Ramos (cell line): ENCODE data around the gene GATA3.

Source experiments
- in situ Hi-C: fragments of 300-500 bp; cut with MboI; formaldehyde crosslinking; loops from one replicate; pipeline ENCODE4 v1.14.3; 2022; ENCODE audit warnings: low sequenced_read_pairs; ENCODE audit not compliant: unreplicated experiment

The GATA3 gene

GRCh38 chr10:8037199-8037801, 17.2 kb upstream of the GATA3 start:
- in situ Hi-C loops = no loop called here

- in situ Hi-C loops = no loop called here
These were observed 16.3 kb upstream of the GATA3 start for GRCh38 chr10:8037941-8038894.

GRCh38 chr10:8039321-8039881, 15.1 kb upstream of the GATA3 start:
- in situ Hi-C loops = no loop called here

- in situ Hi-C loops = no loop called here
These were observed 13.8 kb upstream of the GATA3 start for GRCh38 chr10:8040651-8041050.

- in situ Hi-C loops = no loop called here
These were observed 13.1 kb upstream of the GATA3 start for GRCh38 chr10:8041284-8041991.

GRCh38 chr10:8041992-8042720, 12.3 kb upstream of the GATA3 start:
- in situ Hi-C loops = no loop called here

GRCh38 chr10:8042721-8043568, 11.5 kb upstream of the GATA3 start:
- in situ Hi-C loops = no loop called here

- in situ Hi-C loops = no loop called here
These were observed 10.8 kb upstream of the GATA3 start for GRCh38 chr10:8043569-8044306.

GRCh38 chr10:8044331-8044907, 10.1 kb upstream of the GATA3 start:
- in situ Hi-C loops = no loop called here

GRCh38 chr10:8044908-8045725, 9.4 kb upstream of the GATA3 start:
- in situ Hi-C loops = no loop called here

- in situ Hi-C loops = no loop called here
These were observed 8.6 kb upstream of the GATA3 start for GRCh38 chr10:8045726-8046494.

- in situ Hi-C loops = no loop called here
These were observed 6.8 kb upstream of the GATA3 start for GRCh38 chr10:8047452-8048280.

GRCh38 chr10:8048281-8049008, 6.0 kb upstream of the GATA3 start:
- in situ Hi-C loops = no loop called here

GRCh38 chr10:8049045-8049864, 5.2 kb upstream of the GATA3 start:
- in situ Hi-C loops = no loop called here
